ENCODE measurements around the gene PRKG2. TPM values are rescaled to one million over a fixed set of nuclear protein-coding genes. Genes with fewer than 3 reads are reported as not detected.

The PRKG2 gene
- total RNA-seq, 4 donors from 2014 or later: 0.20 TPM; not detected in 3

DNA sequence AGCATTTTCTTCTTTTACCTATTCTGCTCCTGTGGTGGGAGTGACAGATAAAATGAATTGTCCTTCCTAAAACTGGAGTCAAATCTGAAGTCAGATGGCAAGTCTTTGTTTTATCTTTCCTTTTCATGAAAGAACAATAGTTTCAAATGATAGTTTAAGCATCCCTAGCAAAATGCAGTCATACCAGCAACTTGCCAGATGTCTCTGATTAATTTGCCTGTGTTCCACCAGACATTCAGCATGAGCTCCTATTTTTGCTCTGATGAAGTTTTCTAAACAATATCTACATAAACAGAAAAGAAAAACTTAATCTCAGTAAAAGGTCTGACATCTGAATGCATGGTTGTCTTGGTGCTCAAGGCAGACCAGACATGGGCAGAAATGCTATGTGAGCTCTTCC, 15.2 kb downstream of the PRKG2 start:
- no peaks in the 10 kb centered on the region for H3K36me3 ChIP-seq
- H3K4me3 ChIP-seq: no peak overlapping the region
- DNase-seq (no peak), ATAC-seq (no peak)
- in situ Hi-C loops (cut with MboI; ENCODE audit: low sequenced_read_pairs in 4 of 4) (no loop called here), intact Hi-C loops (cut with DNase I; ENCODE audit: low total_unique reads) (no loop called here)
- H3K27ac ChIP-seq: no peak overlapping the region
- TF ChIP-seq CTCF (IDR thresholded peaks at IDR 0.05 in 4 of 5, conservative IDR thresholded peaks at IDR 0.05 in 1 of 5): no peak
- TF ChIP-seq POLR2A (IDR thresholded peaks at IDR 0.05): no peak
- no peaks in the 10 kb centered on the region for H3K4me1 ChIP-seq
- no peaks in the 10 kb centered on the region for H3K9me3 ChIP-seq
- H3K27me3 ChIP-seq: no peaks in the 10 kb centered on the region

- H3K27ac ChIP-seq: no peak overlapping the region
- no peaks in the 10 kb centered on the region for H3K9me3 ChIP-seq
- no peak for TF ChIP-seq CTCF (IDR thresholded peaks at IDR 0.05 in 4 of 5, conservative IDR thresholded peaks at IDR 0.05 in 1 of 5)
- TF ChIP-seq POLR2A (IDR thresholded peaks at IDR 0.05): no peak
- intact Hi-C loops (cut with DNase I; ENCODE audit: low total_unique reads): no loop called here
- no peak for DNase-seq
- no peaks in the 10 kb centered on the region for H3K4me1 ChIP-seq
- in situ Hi-C loops (cut with MboI; ENCODE audit: low sequenced_read_pairs in 4 of 4): no loop called here
- ATAC-seq: no peak
- no peak overlapping the region for H3K4me3 ChIP-seq
- H3K36me3 ChIP-seq: no peaks in the 10 kb centered on the region
- no peaks in the 10 kb centered on the region for H3K27me3 ChIP-seq
Observed at GRCh38 chr4:81198609-81199008, 16.4 kb downstream of the PRKG2 start.

DNA sequence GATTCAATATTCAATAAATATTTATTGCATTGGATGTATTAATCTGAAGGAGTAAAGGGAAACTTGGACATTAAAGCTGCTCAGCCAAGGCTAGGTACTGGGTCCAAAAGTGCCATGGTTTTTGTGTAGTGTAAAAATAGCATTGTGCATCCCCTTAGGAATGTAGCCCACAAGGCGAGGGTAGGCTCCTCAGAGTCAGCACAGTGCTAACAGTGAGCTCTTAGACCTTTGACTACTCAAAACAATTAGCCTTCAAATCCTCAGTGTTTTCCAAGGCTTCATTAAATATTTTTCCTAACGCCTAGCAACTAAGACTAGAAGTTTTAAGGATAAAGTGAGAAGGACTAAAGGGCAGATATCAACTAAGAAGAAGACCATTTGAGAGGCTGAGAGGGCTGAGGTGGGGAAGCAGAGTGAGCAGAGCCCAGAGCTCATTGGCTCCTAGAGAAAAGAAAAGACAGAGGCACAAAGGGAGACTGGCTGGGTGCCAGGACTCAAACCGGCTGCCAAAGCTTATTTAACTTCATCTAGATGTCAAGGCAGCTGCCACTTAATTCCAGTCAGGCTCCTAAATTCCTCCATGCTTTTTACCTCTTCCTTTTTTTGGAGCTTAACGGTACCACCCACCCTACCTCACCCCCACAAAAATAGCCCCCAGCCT, 17.0 kb downstream of the PRKG2 start:
- no peaks in the 10 kb centered on the region for H3K4me1 ChIP-seq
- in situ Hi-C loops (cut with MboI; ENCODE audit: low sequenced_read_pairs in 4 of 4): no loop called here
- no peak overlapping the region for H3K27ac ChIP-seq

DNA sequence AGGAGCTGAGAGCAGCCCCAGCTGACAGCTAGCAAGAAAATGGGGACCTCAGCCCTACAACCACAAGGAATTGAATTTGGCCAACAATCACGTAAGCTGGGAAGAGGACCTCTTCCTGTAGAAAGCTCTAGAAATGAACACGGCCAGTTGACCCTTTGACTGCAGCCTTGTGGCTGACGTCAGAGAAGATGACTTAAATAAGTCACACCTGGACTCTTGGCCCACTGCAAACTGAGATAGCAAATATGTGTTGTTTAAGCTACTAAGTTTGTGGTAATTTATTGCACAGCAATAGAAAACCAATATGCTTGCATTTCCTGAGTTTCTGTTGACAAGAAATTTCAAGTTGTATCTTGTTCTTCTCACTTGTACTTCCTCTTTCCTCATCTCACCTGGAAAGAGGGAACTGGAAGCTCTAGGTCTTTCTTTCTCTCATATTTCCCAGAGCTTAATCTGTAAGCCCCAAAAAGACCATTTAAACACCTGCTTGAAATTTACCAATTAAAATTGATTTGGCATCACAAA, 18.8 kb downstream of the PRKG2 start:
- Histone ChIP-seq H3K27ac (no peak overlapping the region), H3K4me1 (no peaks in the 10 kb centered on the region), H3K4me3 (no peak overlapping the region), H3K9me3 (no peaks in the 10 kb centered on the region), H3K27me3 (no peaks in the 10 kb centered on the region), H3K36me3 (no peaks in the 10 kb centered on the region)
- in situ Hi-C loops (cut with MboI; ENCODE audit: low sequenced_read_pairs in 4 of 4) (no loop called here), intact Hi-C loops (cut with DNase I; ENCODE audit: low total_unique reads) (no loop called here)
- DNase-seq (no peak), ATAC-seq (no peak)
- no peak for TF ChIP-seq POLR2A (IDR thresholded peaks at IDR 0.05)
- no peak for TF ChIP-seq CTCF (IDR thresholded peaks at IDR 0.05 in 4 of 5, conservative IDR thresholded peaks at IDR 0.05 in 1 of 5)

More for the DNA sequence above, 17.0 kb downstream of the PRKG2 start:
- H3K27me3 ChIP-seq: no peaks in the 10 kb centered on the region
- H3K36me3 ChIP-seq: no peaks in the 10 kb centered on the region
- DNase-seq (no peak), ATAC-seq (no peak)
- H3K9me3 ChIP-seq: no peaks in the 10 kb centered on the region
- H3K4me3 ChIP-seq: no peak overlapping the region
- intact Hi-C loops (cut with DNase I; ENCODE audit: low total_unique reads): no loop called here
- TF ChIP-seq CTCF (IDR thresholded peaks at IDR 0.05 in 4 of 5, conservative IDR thresholded peaks at IDR 0.05 in 1 of 5): no peak
- no peak for TF ChIP-seq POLR2A (IDR thresholded peaks at IDR 0.05)

DNA sequence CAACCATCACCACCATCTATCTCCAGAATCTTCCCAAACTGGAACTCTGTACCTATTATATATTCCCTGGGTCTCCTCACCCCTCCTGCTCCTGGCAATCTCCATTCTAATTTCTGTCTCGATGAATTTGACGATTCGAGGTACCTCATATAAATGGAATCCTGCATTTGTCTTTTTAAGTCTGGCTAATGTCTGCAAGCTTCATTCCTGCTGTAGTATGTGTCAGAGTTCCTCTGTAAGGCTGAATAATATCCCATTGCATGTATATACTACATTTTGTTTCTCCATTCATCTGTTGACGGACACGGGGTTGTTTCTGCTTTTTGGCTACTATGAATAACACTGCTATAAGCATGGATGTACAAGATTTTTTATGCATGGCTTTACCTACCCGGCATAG, 19.5 kb downstream of the PRKG2 start:
- in situ Hi-C loops (cut with MboI; ENCODE audit: low sequenced_read_pairs in 4 of 4) (no loop called here), intact Hi-C loops (cut with DNase I; ENCODE audit: low total_unique reads) (no loop called here)
- Histone ChIP-seq H3K27me3 (no peaks in the 10 kb centered on the region), H3K36me3 (no peaks in the 10 kb centered on the region), H3K27ac (no peak overlapping the region), H3K4me3 (no peak overlapping the region), H3K4me1 (no peaks in the 10 kb centered on the region), H3K9me3 (no peaks in the 10 kb centered on the region)
- DNase-seq (no peak), ATAC-seq (no peak)
- TF ChIP-seq POLR2A (IDR thresholded peaks at IDR 0.05): no peak
- TF ChIP-seq CTCF (IDR thresholded peaks at IDR 0.05 in 4 of 5, conservative IDR thresholded peaks at IDR 0.05 in 1 of 5): no peak
